Measurements from ENCODE around the gene TDO2. TPM values are rescaled to one million over a fixed set of nuclear protein-coding genes. Genes with fewer than 3 reads are reported as not detected.

Gene TDO2
- total RNA-seq, 1 donor from 2014 or later = 0.21 TPM

DNA sequence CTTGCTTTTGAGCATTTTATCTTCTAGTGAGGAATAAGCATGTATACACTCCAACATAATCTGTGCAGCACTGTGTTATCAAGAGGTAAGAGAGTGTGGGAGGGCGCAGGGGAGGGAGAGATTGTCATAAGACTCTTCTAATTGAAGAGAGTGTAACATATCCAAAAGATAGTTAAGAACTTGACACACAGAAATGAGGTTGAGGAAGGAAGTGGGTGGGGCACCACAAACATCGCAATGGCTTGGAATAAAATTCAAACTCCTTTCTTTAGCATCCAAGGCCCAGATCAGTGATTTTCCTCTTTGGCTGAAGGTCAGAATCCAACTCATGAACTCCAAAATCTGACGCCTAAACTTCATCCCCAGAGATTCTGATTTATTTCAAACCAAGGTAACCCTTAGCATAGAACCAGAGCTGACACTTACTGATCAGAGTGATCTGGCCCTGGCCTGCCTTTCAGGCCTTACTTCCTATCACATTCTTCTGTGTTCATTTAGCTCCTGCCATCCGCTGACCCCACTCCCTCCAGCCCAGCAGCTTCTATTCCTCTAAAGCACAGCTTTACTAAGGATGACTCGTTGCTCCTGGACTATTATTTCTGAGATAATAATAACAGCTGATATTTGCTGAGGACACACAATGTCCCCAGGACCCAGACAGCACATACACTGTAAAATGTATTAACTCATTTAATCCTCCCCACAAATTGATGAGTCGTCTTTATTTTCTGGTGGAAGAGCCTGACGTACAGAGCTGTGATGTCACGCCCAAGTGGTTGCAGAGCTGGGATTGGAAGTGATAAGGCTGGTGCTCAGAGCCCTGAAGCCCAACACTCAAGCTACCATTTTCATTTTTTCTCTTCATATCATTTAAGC, 60.8 kb downstream of the TDO2 start:
- TF ChIP-seq CTCF (IDR thresholded peaks at IDR 0.05) = no peak
- no peak overlapping the region for H3K27ac ChIP-seq
- no peaks in the 10 kb centered on the region for H3K27me3 ChIP-seq
- H3K9me3 ChIP-seq = no peaks in the 10 kb centered on the region
- DNase-seq (ENCODE audit: low spot score in 2 of 2) = no peak
- H3K4me1 ChIP-seq = no peaks in the 10 kb centered on the region
- intact Hi-C loops (cut with DNase I) = no loop called here
- no peaks in the 10 kb centered on the region for H3K36me3 ChIP-seq
- H3K4me3 ChIP-seq = no peak overlapping the region

DNA sequence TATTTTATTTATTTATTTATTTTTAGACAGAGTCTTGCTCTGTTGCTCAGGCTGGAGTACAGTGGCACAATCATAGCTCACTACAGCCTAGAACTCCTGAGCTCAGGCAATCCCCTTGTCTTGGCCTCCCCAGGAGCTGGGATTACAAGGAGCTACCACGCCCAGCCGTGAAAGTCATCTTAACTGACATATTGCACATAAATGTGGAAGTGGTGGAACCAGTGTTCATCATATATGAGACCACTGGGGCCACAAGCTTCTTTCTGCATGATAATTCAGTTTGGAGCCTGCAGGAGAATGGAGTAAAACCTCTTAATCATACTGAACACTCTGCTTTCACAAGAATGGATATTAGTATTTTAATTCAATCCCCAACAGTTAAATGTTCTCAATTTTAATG, 62.7 kb downstream of the TDO2 start:
- no peaks in the 10 kb centered on the region for H3K27me3 ChIP-seq
- H3K36me3 ChIP-seq = no peaks in the 10 kb centered on the region
- DNase-seq (ENCODE audit: low spot score in 2 of 2) = no peak
- intact Hi-C loops (cut with DNase I) = no loop called here
- no peaks in the 10 kb centered on the region for H3K4me1 ChIP-seq
- no peak overlapping the region for H3K4me3 ChIP-seq
- no peaks in the 10 kb centered on the region for H3K9me3 ChIP-seq
- TF ChIP-seq CTCF (IDR thresholded peaks at IDR 0.05) = no peak
- no peak overlapping the region for H3K27ac ChIP-seq

GRCh38 chr4:155966731-155967395, 63.4 kb downstream of the TDO2 start:
- Histone ChIP-seq H3K27me3 (no peaks in the 10 kb centered on the region), H3K27ac (no peak overlapping the region), H3K4me3 (no peak overlapping the region), H3K4me1 (no peaks in the 10 kb centered on the region), H3K36me3 (no peaks in the 10 kb centered on the region), H3K9me3 (no peaks in the 10 kb centered on the region)
- no peak for DNase-seq (ENCODE audit: low spot score in 2 of 2)
- TF ChIP-seq CTCF (IDR thresholded peaks at IDR 0.05) = no peak
- intact Hi-C loops (cut with DNase I) = no loop called here

Other genes with a start within 250 kb of the TDO2 start
- gene GUCY1A1, start 236.8 kb upstream of the TDO2 start, total RNA-seq = 37.1 TPM
- 34.9 TPM for gene GUCY1B1, start 144.7 kb upstream of the TDO2 start, total RNA-seq
- gene ASIC5, start 37.4 kb upstream of the TDO2 start, total RNA-seq = not detected
- 7.5 TPM for gene CTSO, start 50.2 kb downstream of the TDO2 start, total RNA-seq

Data from ascending aorta (tissue), 2 donors.